Measurements from ENCODE around the gene FUT6.
"Not testable (repeated sequence)": the region's sequence is repeated elsewhere in the genome, so short reads cannot be mapped to it uniquely, and the experiment has no call there.

The FUT6 gene

GRCh38 chr19:5784581-5785147 lies 54.8 kb downstream of the FUT6 start, which contains the start of gene PRR22:
Gene PRR22 (minus strand): TSS chr19:5784746. CDS start chr19:5784660, 86 bp downstream.
- DNase-seq: no peak

GRCh38 chr19:5782945-5783919 lies 56.3 kb downstream of the FUT6 start:
- DNase-seq: no peak

- no peak for DNase-seq
These were observed 57.2 kb downstream of the FUT6 start for GRCh38 chr19:5782322-5782721.

- not testable (repeated sequence) for DNase-seq
These were observed 58.6 kb downstream of the FUT6 start for GRCh38 chr19:5780916-5781315.

All from NCI-H1048 (cell line).